GM10248 (cell line): ENCODE results near the gene VIPR2.
"Not testable (repeated sequence)": the region's sequence is repeated elsewhere in the genome, so short reads cannot be mapped to it uniquely, and the experiment has no call there.

Source experiments
- CTCF ChIA-PET: fragments of 300-600 bp; sonication (Branson Sonifier 250); formaldehyde crosslinking; extraction: SDS; loops from one replicate; lab custom pipeline; 2021; ENCODE audit warnings: antibody characterized with exemption; lab: Yijun Ruan, JAX
- POLR2A ChIA-PET: fragments of 350-650 bp; sonication (Branson Sonifier 250); formaldehyde crosslinking; extraction: SDS; loops from one replicate; lab custom pipeline; 2020; ENCODE audit warnings: antibody characterized with exemption; lab: Yijun Ruan, JAX
- DNase-seq: peaks from one replicate; pipeline ENCODE4 v3.0.0; 2012; ENCODE audit errors: extremely low spot score
- CTCF ChIP-seq: IDR thresholded peaks from 2 replicates; pipeline ENCODE4 v1.5.1; 2012; ENCODE audit warnings: mild to moderate bottlenecking, low read depth; ENCODE audit errors: extremely low read depth, missing control alignments, control extremely low read depth

Gene VIPR2

GRCh38 chr7:159105832-159106811, 38.5 kb downstream of the VIPR2 start:
- no peak for TF ChIP-seq CTCF
- no peak for DNase-seq
- CTCF ChIA-PET, result no interaction called here
- POLR2A ChIA-PET, result no interaction called here

- CTCF ChIA-PET, result no interaction called here
- no peak for DNase-seq
- no peak for TF ChIP-seq CTCF
- POLR2A ChIA-PET, result no interaction called here
These were observed 39.4 kb downstream of the VIPR2 start for GRCh38 chr7:159105066-159105780.

GRCh38 chr7:159104188-159104920, 40.3 kb downstream of the VIPR2 start:
- no peak for TF ChIP-seq CTCF
- ChIA-PET POLR2A (no interaction called here), CTCF (no interaction called here)
- DNase-seq, result no peak

GRCh38 chr7:159103382-159104187, 41.1 kb downstream of the VIPR2 start:
- DNase-seq, result no peak
- ChIA-PET CTCF (no interaction called here), POLR2A (no interaction called here)
- no peak for TF ChIP-seq CTCF

- ChIA-PET POLR2A (no interaction called here), CTCF (no interaction called here)
- TF ChIP-seq CTCF, result no peak
- no peak for DNase-seq
These were observed 41.8 kb downstream of the VIPR2 start for GRCh38 chr7:159102681-159103381.

- CTCF ChIA-PET, DNase-seq, POLR2A ChIA-PET: not testable (repeated sequence)
These were observed 43.0 kb downstream of the VIPR2 start for GRCh38 chr7:159101661-159102091.

- POLR2A ChIA-PET, CTCF ChIA-PET, DNase-seq: not testable (repeated sequence)
These were observed 43.6 kb downstream of the VIPR2 start for GRCh38 chr7:159101083-159101395.

- DNase-seq, POLR2A ChIA-PET, CTCF ChIA-PET: not testable (repeated sequence)
These were observed 44.2 kb downstream of the VIPR2 start for GRCh38 chr7:159100281-159101082.
